ENCODE data around the gene NBR1.

GRCh38 chr17:43217614-43218087 lies 46.6 kb downstream of the NBR1 start:
- TF ChIP-seq GABPA (IDR thresholded peaks at IDR 0.05 in 1 of 2, conservative IDR thresholded peaks at IDR 0.05 in 1 of 2) (no peak), CTCF (IDR thresholded peaks at IDR 0.05; ENCODE audit: low read depth, low read length, missing input control) (no peak), TAF1 (conservative IDR thresholded peaks at IDR 0.05) (no peak), MAX (IDR thresholded peaks at IDR 0.05) (no peak), REST (IDR thresholded peaks at IDR 0.05) (no peak), JUND (IDR thresholded peaks at IDR 0.05) (no peak), YY1 (IDR thresholded peaks at IDR 0.05) (no peak), ZBTB33 (IDR thresholded peaks at IDR 0.05) (no peak), FOXA1 (IDR thresholded peaks at IDR 0.05) (no peak)

Measured in liver (tissue), 3 donors.